ENCODE data around the gene PPP1R15A. TPM values are rescaled to one million over a fixed set of nuclear protein-coding genes. Genes with fewer than 3 reads are reported as not detected.
"Not testable (repeated sequence)": the region's sequence is repeated elsewhere in the genome, so short reads cannot be mapped to it uniquely, and the experiment has no call there.

Gene PPP1R15A
- total RNA-seq, 2 experiments from 2014 or later, result 51.6 to 62.4 TPM

GRCh38 chr19:48879696-48880095 lies 7.5 kb downstream of the PPP1R15A start:
- not testable (repeated sequence) for ATAC-seq; H3K4me3 Mint-ChIP-seq; H3K27me3 Mint-ChIP-seq; DNase-seq; H3K27ac Mint-ChIP-seq; H3K9me3 Mint-ChIP-seq (ENCODE audit: low read depth)
- ChIA-PET CTCF (interaction anchor here (0.6 to 2.1 kb wide), 3 partner anchors 17 to 114 kb away, joined by 3 to 6 read pairs (median 5); partner anchors contain the start of genes GYS1 and RUVBL2), POLR2A (interaction anchor here (0.9 kb wide), 1 partner anchor 91 kb away, joined by 3 read pairs; no protein-coding TSS in a partner anchor)
- Mint-ChIP-seq H3K36me3 (ENCODE audit: low read depth) (peaks cover 33% of the 10 kb centered on the region), H3K4me1 (peaks cover 31% of the 10 kb centered on the region)
- intact Hi-C loops (cut with DNase I, micrococcal nuclease), result loop anchor here in 1 of 2 experiments (10.0 kb wide), 5 partner anchors 455 to 795 kb away; partner anchors contain the start of genes CD37, LIG1, PRMT1 and RRAS

GRCh38 chr19:48881741-48882657 lies 9.8 kb downstream of the PPP1R15A start:
- ATAC-seq, result peak; percentile 85
- no peaks in the 10 kb centered on the region for H3K27me3 Mint-ChIP-seq
- H3K4me1 Mint-ChIP-seq, result peaks cover 18% of the 10 kb centered on the region
- peak; percentile 33 for DNase-seq
- no peak overlapping the region for H3K27ac Mint-ChIP-seq
- H3K36me3 Mint-ChIP-seq (ENCODE audit: low read depth), result peaks cover 14% of the 10 kb centered on the region
- POLR2A ChIA-PET, result no interaction called here
- intact Hi-C loops (cut with DNase I, micrococcal nuclease), result no loop called here
- no peaks in the 10 kb centered on the region for H3K9me3 Mint-ChIP-seq (ENCODE audit: low read depth)
- CTCF ChIA-PET, result interaction anchor here (0.7 to 0.8 kb wide), 2 partner anchors 13 to 169 kb away, joined by 3 read pairs; no protein-coding TSS in a partner anchor
- no peak overlapping the region for H3K4me3 Mint-ChIP-seq

GRCh38 chr19:48883726-48884125 lies 11.5 kb downstream of the PPP1R15A start:
- ChIA-PET CTCF (no interaction called here), POLR2A (interaction anchor here (0.6 kb wide), 1 partner anchor 57 kb away, joined by 3 read pairs; no protein-coding TSS in a partner anchor)
- DNase-seq (no peak), ATAC-seq (no peak)
- Mint-ChIP-seq H3K4me3 (no peak overlapping the region), H3K9me3 (ENCODE audit: low read depth) (no peaks in the 10 kb centered on the region), H3K27ac (no peak overlapping the region), H3K36me3 (ENCODE audit: low read depth) (peaks cover 3% of the 10 kb centered on the region), H3K27me3 (no peaks in the 10 kb centered on the region), H3K4me1 (peaks cover under 1% of the 10 kb centered on the region)
- intact Hi-C loops (cut with DNase I, micrococcal nuclease), result no loop called here

DNA sequence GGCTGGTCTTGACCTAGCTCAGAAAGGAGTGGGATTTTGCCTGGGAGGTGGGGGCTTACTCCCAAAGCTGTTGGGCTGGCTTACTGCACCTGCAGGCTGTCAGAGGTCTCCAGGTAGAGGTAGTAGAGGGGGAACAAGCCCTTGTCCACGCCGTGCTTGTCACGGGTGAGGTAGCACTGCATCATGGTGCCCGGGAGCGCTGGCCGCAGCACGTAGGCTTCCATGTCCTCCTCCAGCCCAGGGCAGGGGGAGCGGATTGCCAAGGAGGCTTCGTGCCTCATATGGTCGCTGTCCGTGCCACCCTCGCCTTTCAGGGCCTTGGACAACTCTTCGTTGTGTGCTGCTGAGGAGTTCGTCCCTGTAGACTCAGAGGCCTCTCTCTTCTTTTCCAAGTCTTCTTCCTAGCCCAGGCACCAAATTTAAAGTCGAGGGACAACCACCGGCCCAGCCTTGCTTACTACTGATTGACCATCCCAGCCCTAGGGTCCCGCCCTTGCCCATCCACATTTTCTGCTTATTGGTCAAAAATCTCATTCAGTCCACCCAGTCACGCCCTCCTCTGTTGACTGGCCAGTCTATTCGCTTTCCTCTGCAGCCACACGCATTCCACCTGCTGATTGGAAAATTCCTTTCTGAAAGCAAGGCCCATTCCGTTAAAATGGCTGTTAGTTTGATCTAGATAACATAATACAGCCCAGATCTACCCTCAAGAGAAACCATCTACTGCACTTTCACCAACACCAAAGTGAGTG lies 15.8 kb downstream of the PPP1R15A start:
- CTCF ChIA-PET, result no interaction called here
- Mint-ChIP-seq H3K36me3 (ENCODE audit: low read depth) (no peaks in the 10 kb centered on the region), H3K9me3 (ENCODE audit: low read depth) (no peaks in the 10 kb centered on the region), H3K27ac (no peak overlapping the region), H3K27me3 (peaks cover 4% of the 10 kb centered on the region), H3K4me1 (peaks cover 4% of the 10 kb centered on the region), H3K4me3 (no peak overlapping the region)
- ATAC-seq, result no peak
- DNase-seq, result no peak
- POLR2A ChIA-PET, result interaction anchor here (0.6 kb wide), 1 partner anchor 11 kb away, joined by 3 read pairs; no protein-coding TSS in a partner anchor
- intact Hi-C loops (cut with DNase I, micrococcal nuclease), result no loop called here

- CTCF ChIA-PET, POLR2A ChIA-PET: not testable (repeated sequence)
Observed at GRCh38 chr19:48889496-48889895, 17.3 kb downstream of the PPP1R15A start.

GRCh38 chr19:48890551-48890950 lies 18.3 kb downstream of the PPP1R15A start:
- no peak for ATAC-seq
- Mint-ChIP-seq H3K27me3 (peaks cover 12% of the 10 kb centered on the region), H3K36me3 (ENCODE audit: low read depth) (no peaks in the 10 kb centered on the region), H3K9me3 (ENCODE audit: low read depth) (no peaks in the 10 kb centered on the region), H3K27ac (no peak overlapping the region), H3K4me3 (no peak overlapping the region), H3K4me1 (peaks cover 4% of the 10 kb centered on the region)
- intact Hi-C loops (cut with DNase I, micrococcal nuclease), result no loop called here
- ChIA-PET POLR2A (no interaction called here), CTCF (no interaction called here)
- no peak for DNase-seq

More at GRCh38 chr19:48889496-48889895, 17.3 kb downstream of the PPP1R15A start:
- ATAC-seq; DNase-seq; intact Hi-C loops (cut with DNase I, micrococcal nuclease); H3K36me3 Mint-ChIP-seq (ENCODE audit: low read depth); H3K9me3 Mint-ChIP-seq (ENCODE audit: low read depth); H3K27ac Mint-ChIP-seq; H3K27me3 Mint-ChIP-seq; H3K4me1 Mint-ChIP-seq; H3K4me3 Mint-ChIP-seq: not testable (repeated sequence)

- no peak for ATAC-seq
- Mint-ChIP-seq H3K36me3 (ENCODE audit: low read depth) (peaks cover 1% of the 10 kb centered on the region), H3K4me1 (peaks cover 22% of the 10 kb centered on the region), H3K9me3 (ENCODE audit: low read depth) (no peaks in the 10 kb centered on the region), H3K4me3 (peak overlapping the region; percentile 49), H3K27me3 (peaks cover 15% of the 10 kb centered on the region), H3K27ac (no peak overlapping the region)
- CTCF ChIA-PET, result interaction anchor here (0.6 to 1.3 kb wide), 3 partner anchors 9 to 98 kb away, joined by 3 to 4 read pairs (median 3); partner anchors contain the start of gene RUVBL2
- intact Hi-C loops (cut with DNase I, micrococcal nuclease), result no loop called here
- DNase-seq, result no peak
- POLR2A ChIA-PET, result interaction anchor here (0.6 kb wide), 1 partner anchor 9 kb away, joined by 4 read pairs; no protein-coding TSS in a partner anchor
Observed at GRCh38 chr19:48895226-48895625, 23.0 kb downstream of the PPP1R15A start.

GRCh38 chr19:48896191-48896720 lies 24.0 kb downstream of the PPP1R15A start:
- Mint-ChIP-seq H3K4me1 (peaks cover 27% of the 10 kb centered on the region), H3K27me3 (peaks cover 15% of the 10 kb centered on the region), H3K36me3 (ENCODE audit: low read depth) (peaks cover 7% of the 10 kb centered on the region), H3K4me3 (peak overlapping the region; percentile 49), H3K27ac (no peak overlapping the region), H3K9me3 (ENCODE audit: low read depth) (no peaks in the 10 kb centered on the region)
- ChIA-PET CTCF (interaction anchor here (0.5 to 1.2 kb wide), 4 partner anchors 17 to 412 kb away, joined by 3 to 5 read pairs (median 3); partner anchors contain the start of gene RUVBL2), POLR2A (interaction anchor here (1.2 kb wide), 1 partner anchor 23 kb away, joined by 4 read pairs; no protein-coding TSS in a partner anchor)
- DNase-seq, result peak; percentile 78
- ATAC-seq, result peak; percentile 43
- intact Hi-C loops (cut with DNase I, micrococcal nuclease), result no loop called here

DNA sequence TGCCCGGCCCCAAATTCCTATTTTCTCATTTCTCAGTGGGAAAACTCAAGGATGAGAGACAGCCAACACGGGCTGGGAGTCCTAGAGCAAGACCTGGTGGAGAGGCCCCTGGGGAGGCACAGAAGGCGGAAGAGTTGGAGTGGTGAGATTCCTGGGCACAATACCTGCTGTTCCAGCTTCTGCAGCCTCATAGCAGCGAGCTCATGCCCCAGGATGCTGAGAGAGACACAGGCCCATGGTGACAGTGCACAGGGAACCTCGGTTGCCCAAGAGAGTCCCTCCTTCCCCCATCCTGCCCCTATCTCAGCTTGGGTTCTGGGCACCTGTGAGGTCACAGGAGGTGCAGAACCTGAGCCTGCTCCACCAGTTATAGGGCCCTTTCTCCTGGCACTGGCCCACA lies 25.0 kb downstream of the PPP1R15A start:
- H3K4me1 Mint-ChIP-seq, result peaks cover 30% of the 10 kb centered on the region
- ChIA-PET POLR2A (no interaction called here), CTCF (no interaction called here)
- H3K9me3 Mint-ChIP-seq (ENCODE audit: low read depth), result no peaks in the 10 kb centered on the region
- H3K27me3 Mint-ChIP-seq, result peaks cover 11% of the 10 kb centered on the region
- H3K27ac Mint-ChIP-seq, result no peak overlapping the region
- intact Hi-C loops (cut with DNase I, micrococcal nuclease), result no loop called here
- no peak overlapping the region for H3K4me3 Mint-ChIP-seq
- H3K36me3 Mint-ChIP-seq (ENCODE audit: low read depth), result peaks cover 11% of the 10 kb centered on the region
- DNase-seq (no peak), ATAC-seq (no peak)

DNA sequence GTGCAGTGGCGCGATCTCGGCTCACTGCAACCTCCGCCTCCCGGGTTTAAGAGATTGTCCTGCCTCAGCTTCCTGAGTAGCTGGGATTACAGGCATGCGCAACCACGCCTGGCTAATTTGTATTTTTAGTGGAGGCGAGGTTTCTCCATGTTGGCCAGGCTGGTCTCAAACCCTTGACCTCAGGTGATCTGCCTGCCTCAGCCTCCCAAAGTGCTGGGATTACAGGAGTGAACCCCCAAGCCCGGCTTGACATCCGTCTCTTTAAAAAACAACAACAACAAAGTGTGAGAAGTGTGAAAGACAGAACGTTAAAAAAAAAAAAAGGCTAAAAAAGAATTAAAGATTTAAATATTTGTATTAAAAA lies 27.1 kb downstream of the PPP1R15A start:
- Mint-ChIP-seq H3K27ac (peak overlapping the region; percentile 89), H3K36me3 (ENCODE audit: low read depth) (peaks cover 20% of the 10 kb centered on the region), H3K4me3 (peak overlapping the region; percentile 99), H3K4me1 (peaks cover 34% of the 10 kb centered on the region)
- intact Hi-C loops (cut with DNase I, micrococcal nuclease); H3K9me3 Mint-ChIP-seq (ENCODE audit: low read depth); H3K27me3 Mint-ChIP-seq; DNase-seq; ATAC-seq: not testable (repeated sequence)
- POLR2A ChIA-PET, result interaction anchor here (0.6 to 2.0 kb wide), 6 partner anchors 12 to 96 kb away, joined by 3 to 7 read pairs (median 4); partner anchors contain the start of genes GYS1 and RUVBL2
- CTCF ChIA-PET, result interaction anchor here (1.0 to 2.6 kb wide), 5 partner anchors 14 to 199 kb away, joined by 3 to 12 read pairs (median 6); partner anchors contain the start of gene PPP1R15A
